Stimulated activated CD4-positive, alpha-beta T cell treated with anti-CD3 and anti-CD28 coated beads, Interleukin-4, amount 100 ng/mL, for 1 hour (primary cell): ENCODE results near the gene ABCD1.
"Not testable (repeated sequence)": the region's sequence is repeated elsewhere in the genome, so short reads cannot be mapped to it uniquely, and the experiment has no call there.

Experiments
- DNase-seq: peaks from one replicate; pipeline ENCODE4 v3.0.0-alpha.2; 2020

ABCD1 gene

DNA sequence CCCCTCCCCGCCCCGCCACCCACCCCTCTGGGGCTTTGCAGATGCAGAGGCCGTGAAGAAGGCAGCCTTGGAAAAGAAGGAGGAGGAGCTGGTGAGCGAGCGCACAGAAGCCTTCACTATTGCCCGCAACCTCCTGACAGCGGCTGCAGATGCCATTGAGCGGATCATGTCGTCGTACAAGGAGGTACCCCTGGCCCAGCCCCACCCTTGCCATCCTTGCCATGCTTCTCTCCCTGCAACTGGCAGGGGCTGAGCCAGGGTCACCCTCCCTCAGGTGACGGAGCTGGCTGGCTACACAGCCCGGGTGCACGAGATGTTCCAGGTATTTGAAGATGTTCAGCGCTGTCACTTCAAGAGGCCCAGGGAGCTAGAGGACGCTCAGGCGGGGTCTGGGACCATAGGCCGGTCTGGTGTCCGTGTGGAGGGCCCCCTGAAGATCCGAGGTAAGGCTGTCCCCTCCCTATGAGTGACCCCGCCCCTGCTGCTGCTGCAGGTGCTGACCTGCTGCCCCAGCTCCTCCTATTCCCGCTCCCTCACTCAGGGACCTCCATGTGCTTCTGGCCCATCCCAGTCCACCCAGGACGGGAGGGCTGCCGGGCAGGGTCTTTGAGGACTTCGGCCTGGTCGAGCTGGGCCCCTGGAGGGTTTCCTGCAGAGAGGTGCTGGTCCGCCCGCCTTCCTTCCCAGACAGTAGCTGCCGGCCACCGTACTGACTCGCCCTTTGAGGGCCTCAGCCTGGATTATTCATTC lies 11.6 kb downstream of the ABCD1 start:
- DNase-seq = no peak

DNA sequence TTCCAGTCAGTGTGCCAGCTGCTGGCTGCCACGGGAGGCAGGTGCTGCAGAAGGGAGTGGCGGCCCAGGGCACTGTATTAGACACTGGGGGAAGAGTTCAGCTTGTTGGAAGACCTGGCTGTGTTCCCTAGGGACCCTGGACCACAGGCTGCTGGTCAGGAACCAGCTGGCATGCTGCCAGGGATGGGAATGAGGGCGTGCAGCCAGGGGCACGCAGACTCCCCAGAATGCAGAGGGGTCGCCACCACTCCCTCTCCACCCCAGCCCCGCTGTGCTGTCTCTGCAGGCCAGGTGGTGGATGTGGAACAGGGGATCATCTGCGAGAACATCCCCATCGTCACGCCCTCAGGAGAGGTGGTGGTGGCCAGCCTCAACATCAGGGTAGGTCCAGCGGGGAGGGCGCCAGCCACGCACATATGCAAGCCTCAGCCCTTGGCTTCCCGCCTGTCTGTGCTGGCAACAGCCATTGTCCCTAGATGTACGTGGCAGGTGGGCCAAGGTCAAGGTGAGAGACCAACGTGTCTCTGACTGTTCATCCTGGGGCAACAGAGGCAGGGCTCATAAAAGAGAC lies 12.3 kb downstream of the ABCD1 start:
- no peak for DNase-seq

DNA sequence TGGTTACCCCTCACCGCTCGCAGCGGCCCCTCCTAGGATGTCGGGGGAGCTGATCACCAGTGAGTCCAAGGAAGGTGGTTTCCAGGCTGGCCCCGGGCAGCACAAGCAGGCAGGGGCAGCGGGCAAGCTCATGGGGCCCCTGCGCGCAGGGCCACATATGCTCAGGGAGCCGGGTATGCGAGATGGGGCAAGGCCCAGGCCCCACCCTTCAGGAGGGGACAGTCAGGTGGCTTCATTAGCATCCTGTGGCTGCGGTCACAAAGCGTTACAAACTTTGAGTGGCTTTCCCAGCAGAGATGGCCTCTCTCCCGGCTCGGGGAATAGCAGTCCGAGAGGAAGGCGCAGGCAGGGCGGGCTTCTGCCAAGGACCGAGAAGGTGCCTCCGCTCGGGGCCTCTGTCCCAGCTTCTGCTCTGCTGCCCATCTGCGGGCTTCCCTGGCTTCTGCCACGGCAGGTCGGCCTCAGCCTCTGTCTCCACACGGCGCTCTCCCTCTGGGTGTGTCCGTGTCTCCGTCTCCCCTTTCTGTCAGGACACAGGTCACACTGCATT lies 13.5 kb downstream of the ABCD1 start:
- DNase-seq = no peak

DNA sequence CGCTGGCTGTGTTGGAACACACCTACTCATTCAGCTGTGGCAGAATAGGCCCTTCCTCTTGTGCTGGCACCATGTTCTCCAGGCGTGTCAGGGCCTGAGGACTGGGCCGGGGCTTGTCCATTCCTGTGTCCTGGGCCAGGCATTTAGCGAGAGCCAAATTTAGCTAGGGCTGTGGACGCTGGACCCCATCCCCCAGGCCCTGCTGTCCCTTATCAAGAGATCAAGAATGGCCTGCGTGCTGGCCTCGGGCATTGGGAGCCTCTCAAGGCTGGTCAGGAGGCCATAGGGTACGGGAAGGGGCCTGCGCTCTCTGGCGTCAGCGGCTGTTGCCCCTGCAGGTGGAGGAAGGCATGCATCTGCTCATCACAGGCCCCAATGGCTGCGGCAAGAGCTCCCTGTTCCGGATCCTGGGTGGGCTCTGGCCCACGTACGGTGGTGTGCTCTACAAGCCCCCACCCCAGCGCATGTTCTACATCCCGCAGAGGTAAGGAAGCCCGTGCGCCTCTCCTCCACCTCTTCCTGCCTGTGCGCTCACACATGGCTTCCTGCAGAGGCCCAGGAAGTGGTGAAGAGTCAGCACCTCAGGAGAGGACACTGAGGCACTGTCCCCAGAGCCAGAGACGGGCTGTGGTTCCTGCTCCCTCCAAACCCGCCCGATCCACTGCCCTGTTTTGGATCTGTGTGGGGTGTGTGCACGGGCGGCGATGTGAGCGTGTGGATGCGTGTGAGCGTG lies 15.3 kb downstream of the ABCD1 start:
- DNase-seq = peak; percentile 19

DNA sequence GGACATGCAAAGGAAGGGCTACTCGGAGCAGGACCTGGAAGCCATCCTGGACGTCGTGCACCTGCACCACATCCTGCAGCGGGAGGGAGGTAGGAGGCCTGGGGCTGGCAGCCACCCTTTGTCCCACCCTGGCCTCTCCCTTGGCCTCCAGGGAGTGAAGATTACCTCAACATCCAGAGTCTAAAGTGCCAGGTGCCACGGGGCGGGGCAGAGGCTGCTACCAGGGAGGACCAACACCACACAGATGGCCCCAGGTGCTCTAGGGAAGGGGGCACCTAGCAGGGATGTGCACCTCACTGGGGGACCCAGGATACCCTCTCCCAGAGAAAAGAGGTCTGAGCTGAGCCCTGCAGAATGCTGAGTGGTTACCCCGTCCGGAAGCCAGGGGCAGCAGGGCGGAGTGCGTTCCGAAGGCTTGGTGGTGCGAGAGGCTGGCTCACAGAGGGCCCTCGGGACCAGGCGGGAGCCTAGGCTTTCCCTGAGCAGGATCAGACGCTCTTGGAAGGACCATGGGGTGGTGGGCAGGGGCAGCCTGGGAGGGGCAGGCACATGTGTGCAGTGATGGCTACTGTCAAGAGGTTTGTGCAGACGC lies 16.1 kb downstream of the ABCD1 start:
- DNase-seq = no peak

DNA sequence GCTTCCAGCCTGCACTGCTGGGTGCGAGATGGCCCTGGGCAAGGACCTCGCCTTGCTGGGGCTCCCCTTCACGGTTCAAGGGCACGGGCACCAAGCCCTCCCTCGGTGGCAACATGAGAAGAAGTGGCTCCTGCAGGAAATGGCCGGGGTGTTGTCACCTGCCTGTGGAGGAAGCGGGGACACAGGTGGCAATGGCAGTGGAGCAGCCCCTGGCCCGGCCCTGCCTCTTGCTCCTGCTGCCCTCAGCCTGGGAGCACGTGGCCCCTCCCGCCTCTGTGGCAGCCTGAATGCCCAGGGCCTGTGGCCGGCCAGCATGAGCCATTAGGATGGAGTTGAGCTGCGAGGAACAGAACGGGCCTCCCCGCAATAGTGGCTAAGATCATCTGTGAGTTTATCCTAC lies 16.8 kb downstream of the ABCD1 start:
- no peak for DNase-seq

DNA sequence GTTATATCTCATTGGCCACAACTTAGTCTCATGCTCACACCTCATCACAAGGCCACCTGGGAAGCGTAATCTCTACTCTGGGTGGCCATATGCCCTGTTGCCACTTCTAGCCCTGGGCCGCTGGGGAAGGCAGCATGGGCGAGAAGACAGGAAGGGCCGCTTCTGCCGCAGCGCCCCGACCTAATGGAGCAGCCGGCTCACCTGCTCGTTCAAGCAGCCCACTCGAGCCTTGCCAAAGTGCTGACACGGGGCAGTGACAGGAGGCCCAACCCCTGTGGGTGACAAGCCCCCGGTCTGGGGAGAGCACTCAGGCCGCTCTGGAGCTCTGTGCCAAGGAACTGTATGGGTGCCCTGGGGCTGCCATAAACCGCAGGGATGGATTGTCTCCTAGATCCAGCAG lies 17.5 kb downstream of the ABCD1 start:
- DNase-seq = not testable (repeated sequence)

DNA sequence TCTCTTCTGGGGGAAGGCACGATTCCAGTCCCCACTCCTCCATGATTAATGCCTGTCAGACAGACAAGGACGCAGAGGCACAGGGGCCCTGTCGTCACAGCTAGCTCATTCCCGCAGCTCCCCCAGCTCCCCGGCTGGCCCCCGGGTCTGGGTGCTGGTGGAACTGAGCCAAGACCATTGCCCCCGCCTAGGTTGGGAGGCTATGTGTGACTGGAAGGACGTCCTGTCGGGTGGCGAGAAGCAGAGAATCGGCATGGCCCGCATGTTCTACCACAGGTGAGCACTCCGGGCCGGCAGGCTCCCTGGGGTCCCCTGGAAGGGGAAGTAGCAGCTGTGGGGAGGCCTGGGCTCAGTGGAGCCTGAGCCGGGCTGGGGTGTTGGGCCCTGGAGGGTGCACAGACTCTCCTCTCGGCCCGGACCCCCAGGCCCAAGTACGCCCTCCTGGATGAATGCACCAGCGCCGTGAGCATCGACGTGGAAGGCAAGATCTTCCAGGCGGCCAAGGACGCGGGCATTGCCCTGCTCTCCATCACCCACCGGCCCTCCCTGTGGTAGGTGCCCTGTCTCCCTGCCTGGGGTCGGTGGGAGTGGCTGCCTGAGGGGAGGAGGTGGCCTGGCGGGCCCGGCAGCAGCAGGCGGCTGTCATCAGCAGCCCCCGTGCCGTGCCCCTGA lies 18.3 kb downstream of the ABCD1 start:
- not testable (repeated sequence) for DNase-seq

DNA sequence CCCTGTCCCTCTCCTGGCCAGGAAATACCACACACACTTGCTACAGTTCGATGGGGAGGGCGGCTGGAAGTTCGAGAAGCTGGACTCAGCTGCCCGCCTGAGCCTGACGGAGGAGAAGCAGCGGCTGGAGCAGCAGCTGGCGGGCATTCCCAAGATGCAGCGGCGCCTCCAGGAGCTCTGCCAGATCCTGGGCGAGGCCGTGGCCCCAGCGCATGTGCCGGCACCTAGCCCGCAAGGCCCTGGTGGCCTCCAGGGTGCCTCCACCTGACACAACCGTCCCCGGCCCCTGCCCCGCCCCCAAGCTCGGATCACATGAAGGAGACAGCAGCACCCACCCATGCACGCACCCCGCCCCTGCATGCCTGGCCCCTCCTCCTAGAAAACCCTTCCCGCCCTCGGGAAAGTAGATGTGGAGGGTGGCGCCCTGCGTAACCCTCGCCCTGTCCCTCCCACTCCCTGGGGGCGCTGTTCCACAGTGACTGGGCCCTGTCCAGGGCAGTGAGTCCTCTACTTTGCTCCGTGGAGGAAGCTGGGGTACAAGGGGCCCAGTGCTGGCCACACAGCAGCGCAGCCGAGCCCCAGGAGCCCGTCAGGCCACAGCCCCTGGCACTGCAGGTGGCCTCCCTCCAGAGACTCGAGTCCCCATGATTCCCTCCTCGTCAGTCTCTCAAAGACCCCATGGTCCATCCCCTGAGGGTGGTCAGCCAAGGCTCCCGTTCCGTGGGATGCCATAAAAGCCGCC lies 19.0 kb downstream of the ABCD1 start:
- not testable (repeated sequence) for DNase-seq

DNA sequence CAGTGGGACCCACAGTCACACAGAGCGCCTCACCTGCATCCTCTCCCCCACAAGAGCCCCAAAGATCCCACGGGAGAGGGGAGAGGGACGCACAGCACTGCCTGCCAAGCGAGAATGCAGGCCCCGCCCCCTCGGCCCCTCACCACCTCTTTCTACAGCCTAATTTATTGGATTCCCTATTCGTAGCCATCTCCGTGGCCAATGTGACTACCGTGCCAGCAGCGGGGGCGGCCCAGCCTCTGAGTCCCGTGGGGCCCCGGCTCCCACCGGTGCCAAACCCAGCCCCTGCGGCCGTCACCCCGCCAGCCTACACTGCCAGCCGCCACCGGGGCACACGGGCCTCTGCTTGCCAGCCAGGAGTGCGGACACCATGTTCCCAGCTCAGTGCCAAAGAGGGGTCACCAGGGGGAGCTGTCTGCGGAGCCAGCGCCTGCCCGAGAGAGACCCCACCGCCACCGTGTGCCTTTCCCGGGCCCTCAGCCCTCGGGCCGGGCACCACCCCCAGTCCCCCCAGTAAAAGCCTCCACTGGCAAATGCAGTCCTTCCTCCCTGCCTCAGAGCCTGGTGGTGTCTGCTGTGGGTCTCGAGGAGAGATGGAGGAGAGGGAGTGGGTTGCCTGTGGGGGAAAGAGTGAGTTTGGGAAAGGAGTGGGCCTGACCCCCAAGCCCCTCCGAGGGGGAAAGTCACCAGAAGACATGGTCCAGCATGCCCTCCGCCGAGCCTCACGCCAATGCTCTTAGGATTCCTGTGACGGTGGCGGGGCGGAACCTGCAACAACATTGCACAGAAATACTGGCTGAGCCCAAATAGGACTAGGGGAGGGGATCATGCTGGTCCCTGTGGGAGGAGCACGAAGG lies 19.8 kb downstream of the ABCD1 start:
- no peak for DNase-seq

DNA sequence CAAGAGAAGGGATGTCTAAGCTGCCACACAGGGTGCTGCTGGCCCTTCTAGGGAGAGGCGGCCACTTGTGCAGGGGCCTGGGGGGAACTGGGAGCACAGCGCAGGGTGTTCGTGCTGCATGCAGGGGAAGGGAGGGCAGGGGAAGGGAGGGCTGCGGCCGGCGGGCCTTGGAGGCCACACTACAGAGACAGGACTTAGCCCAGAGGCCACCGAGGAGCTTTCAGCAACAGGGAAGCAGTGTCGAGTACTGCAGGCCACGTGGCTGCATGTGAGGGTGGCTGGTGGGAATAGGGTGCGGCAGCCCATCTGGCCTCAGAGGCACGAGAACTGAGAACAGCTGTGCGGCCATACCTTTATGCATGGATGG lies 20.4 kb downstream of the ABCD1 start:
- not testable (repeated sequence) for DNase-seq

DNA sequence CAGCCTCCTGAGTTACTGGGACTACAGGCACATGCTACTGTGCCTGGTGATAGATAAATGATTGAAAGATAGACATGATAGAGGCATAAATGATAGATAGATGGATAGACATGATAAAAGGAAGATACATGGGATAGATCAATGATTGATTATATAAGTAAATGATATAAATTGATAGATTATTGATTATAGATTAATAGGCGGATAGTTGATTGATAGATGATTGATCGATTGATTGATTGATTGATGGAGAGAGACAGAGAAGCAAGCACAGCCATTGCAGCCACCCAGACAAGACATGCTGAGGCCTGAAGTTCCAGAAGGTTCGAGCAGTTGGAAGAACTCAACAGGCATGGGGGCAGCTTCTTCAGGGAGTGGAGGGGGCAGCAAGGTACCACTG lies 21.7 kb downstream of the ABCD1 start:
- no peak for DNase-seq

DNA sequence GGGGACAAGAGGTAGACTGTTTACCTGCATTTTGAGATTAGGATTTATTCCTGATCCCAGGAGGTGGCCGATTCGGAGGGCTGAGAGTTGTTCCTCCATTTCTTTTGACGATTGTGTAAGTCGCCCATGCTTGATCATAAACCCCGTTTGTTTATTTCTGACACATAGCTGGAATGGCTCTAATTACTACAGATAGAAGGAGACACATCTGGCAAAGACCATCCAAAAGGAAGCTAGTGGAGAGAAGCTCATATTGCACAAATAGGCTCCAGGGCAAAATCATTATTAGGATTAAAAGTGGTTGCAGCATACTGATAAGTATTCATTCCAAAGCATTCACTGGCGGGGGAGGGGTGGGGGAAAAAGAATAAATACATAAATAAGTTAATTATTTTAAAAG lies 22.3 kb downstream of the ABCD1 start:
- not testable (repeated sequence) for DNase-seq

DNA sequence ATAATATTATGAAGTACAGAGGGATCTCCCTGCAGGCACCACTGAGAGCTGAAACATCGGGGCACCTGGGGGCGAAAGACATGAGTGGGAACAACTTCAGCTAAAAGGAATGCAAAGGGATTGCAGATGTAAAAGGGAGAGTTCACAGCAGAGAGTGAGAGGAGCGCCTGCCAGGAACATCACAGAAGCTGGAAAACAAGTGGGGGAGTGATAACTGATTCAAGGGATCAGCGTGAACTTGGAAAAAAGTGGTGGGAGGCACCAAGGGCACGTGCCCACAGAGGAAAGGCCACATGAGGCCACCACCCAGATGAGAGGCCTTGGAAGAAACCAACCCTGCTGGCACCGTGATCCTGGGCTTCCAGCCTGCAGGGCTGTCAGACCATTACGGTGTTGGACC lies 24.4 kb downstream of the ABCD1 start:
- DNase-seq = not testable (repeated sequence)

DNA sequence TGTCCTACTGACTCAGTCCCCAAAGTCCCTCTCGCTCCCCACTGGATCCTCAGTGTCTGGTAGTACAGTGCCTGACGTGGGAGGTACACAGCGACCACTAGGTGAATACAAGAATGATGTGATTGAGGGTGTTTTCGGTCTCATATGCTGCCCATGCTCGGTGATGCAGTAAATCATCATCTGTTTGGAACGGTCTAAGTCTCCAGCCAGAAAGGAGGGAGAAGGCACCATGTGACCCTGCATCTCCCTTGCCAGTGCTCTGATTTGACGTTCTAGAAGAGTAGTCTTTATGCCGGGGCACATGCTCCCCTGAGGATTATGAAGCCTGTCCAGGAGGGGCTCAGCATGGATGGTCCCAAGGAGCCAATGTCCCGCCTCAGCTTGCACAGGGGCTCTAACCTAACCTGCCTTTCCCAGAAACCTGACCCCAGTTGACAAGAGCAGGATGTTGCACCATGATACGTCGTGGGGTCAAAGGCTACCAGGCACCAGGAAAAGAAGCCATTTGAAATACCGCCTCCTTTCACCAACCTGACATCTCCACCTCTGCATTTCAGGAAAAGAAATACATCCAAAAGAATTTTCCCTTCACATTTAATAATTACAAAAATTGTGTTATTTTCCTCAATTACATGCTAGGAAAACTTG lies 25.6 kb downstream of the ABCD1 start:
- DNase-seq = no peak

DNA sequence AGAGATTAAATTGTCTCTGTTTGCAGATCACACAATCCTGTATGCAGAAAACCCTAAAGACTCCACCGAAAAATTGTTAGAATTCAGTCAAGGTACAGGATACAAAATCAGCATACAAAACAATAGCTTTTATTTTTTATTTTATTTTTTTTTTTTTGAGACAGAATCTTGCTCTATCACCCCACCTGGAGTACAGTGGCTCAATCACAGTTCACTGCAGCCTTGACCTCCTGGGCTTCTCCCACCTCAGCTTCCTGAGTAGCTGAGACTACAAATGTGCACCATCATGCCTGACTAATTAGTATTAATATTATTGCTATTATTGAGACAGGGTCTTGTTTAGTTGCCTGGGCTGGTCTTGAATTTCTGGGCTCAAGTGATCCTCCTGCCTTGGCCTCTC lies 30.5 kb downstream of the ABCD1 start:
- DNase-seq = no peak

DNA sequence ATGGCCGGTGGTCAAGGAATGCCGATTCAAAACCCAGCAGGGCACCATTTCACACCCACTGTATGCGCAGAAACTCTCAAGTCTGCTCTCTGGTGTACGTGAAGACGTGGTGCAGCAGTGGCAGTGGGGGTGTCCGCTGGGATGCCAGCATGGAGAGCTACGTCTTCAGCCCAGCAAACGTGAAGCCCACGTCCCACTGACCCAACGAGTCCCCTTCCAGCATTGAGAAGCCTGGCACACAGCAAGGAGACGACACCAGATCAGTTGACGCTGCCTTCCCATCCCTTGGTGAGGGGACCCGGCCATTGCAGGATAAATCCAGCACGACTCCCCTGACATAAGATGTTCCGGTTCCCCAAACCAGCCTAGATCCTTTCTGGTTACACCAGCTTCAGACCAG lies 37.2 kb downstream of the ABCD1 start:
- DNase-seq = no peak

DNA sequence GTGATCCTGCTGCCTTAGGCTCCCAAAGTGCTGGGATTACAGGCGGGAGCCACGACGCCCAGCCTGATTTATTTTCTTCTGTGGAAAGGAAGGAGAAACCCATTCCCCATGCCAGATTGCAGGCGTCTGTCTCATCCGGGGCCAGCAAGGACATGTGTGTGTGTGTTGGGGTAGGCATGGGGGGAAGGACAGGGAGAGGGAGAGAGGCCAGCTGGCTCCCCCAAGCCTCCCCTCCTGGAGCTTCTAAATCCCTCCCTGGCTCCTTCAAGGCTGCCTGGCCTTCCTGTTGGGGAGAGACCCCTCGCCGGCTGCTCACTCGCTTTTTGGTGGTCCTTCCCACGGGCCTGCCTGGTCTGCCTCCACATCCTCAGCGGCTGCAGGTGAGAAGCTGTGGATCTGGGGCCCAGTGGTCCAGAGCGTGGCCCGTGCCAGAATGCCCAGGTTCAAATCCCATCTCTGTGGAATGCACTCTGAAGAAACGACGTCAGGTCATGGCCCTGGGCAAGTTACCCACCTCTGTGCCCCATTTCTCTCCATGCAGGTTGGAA lies 38.0 kb downstream of the ABCD1 start:
- DNase-seq = no peak

DNA sequence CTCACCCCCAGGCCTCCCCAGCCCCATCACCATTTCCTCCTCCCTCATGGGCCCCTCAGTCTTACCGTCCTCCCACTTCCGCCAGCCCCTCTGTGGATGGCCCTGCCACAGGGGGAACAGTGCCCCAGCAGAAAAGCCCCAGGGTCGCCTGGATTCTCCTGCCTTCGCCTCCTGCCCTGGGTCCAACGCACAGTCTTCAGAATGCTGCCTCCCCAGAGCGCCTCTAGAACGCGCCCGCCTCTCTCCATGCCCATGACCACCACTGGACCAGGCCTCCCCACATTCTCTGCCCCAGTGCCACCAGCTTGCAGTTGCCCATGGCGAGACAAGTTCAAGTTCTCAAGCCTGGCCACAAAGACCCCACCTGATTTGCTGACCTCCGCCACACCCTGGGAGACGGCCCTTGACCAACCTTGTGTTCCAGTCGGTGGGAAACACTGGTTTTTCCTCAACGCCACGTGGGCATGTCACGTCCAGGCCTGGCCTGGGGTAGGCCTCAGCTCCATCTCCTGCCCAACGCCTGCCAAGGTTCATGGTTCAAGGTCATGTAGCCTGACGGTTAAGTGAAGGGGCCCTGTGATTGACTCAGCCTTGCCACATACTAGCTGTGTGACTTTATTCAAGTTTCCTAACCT lies 38.8 kb downstream of the ABCD1 start:
- DNase-seq = no peak
